Stomach (tissue), 4 donors: ENCODE results near the gene STPG2.

Experiments
- CTCF ChIP-seq, 7 experiments: fragments of 450-650 bp in 4 of 7; fragments of 200-600 bp in 3 of 7; sonication (generic) in 3 of 7; IDR thresholded peaks; one replicate each; pipeline ENCODE4 v1.5.1; 2016 to 2019; ENCODE audit warnings: antibody characterized with exemption in 7 of 7, control low read depth in 2 of 7, mild to moderate bottlenecking in 1 of 7
- EP300 ChIP-seq: sonication (generic); formaldehyde crosslinking; IDR thresholded peaks from one replicate; pipeline ENCODE4 v1.6.1; 2017; ENCODE audit warnings: antibody characterized with exemption
- POLR2A ChIP-seq, 4 donors: fragments of 450-650 bp; IDR thresholded peaks; one replicate each; pipeline ENCODE4 v1.6.1; 2016; ENCODE audit warnings: antibody characterized with exemption in 4 of 4, control low read depth in 2 of 4, mild to moderate bottlenecking in 1 of 4, moderate library complexity in 1 of 4
- POLR2AphosphoS5 ChIP-seq, 3 donors: sonication (generic); formaldehyde crosslinking; IDR thresholded peaks; one replicate each; pipeline ENCODE4 v1.6.1; 2016; ENCODE audit warnings: antibody characterized with exemption in 3 of 3

GRCh38 chr4:98006814-98007412 is 136.4 kb downstream of the STPG2 start:
- no peak for TF ChIP-seq EP300
- TF ChIP-seq CTCF (IDR thresholded peaks at IDR 0.05), result no peak
- no peak for TF ChIP-seq POLR2A (IDR thresholded peaks at IDR 0.05)
- no peak for TF ChIP-seq POLR2AphosphoS5 (IDR thresholded peaks at IDR 0.05)
